ENCODE data around the gene PYY.

Gene PYY

GRCh38 chr17:43995150-43995471, 41.4 kb upstream of the PYY start:
- TF ChIP-seq POLR2AphosphoS5 (IDR thresholded peaks at IDR 0.05; ENCODE audit: low read depth, low read length) (no peak), REST (IDR thresholded peaks at IDR 0.05; ENCODE audit: insufficient read depth in 1 of 2, low read depth in 2 of 2, low read length in 2 of 2) (no peak)

- TF ChIP-seq POLR2AphosphoS5 (IDR thresholded peaks at IDR 0.05; ENCODE audit: low read depth, low read length) (no peak), SIN3A (IDR thresholded peaks at IDR 0.05; ENCODE audit: borderline replicate concordance, insufficient read depth, low read length) (no peak), REST (IDR thresholded peaks at IDR 0.05; ENCODE audit: insufficient read depth in 1 of 2, low read depth in 2 of 2, low read length in 2 of 2) (no peak), FOXP2 (optimal IDR thresholded peaks at IDR 0.05; ENCODE audit: borderline replicate concordance, extremely low read depth, extremely low read length, insufficient read depth) (no peak), TAF1 (IDR thresholded peaks at IDR 0.05; ENCODE audit: borderline replicate concordance, insufficient read depth, low read length) (no peak)
Measured at GRCh38 chr17:43994272-43995149, 40.8 kb upstream of the PYY start.

GRCh38 chr17:43992641-43993040, 38.9 kb upstream of the PYY start:
- no peak for TF ChIP-seq FOXP2 (optimal IDR thresholded peaks at IDR 0.05; ENCODE audit: borderline replicate concordance, extremely low read depth, extremely low read length, insufficient read depth)
- no peak for TF ChIP-seq SIN3A (IDR thresholded peaks at IDR 0.05; ENCODE audit: borderline replicate concordance, insufficient read depth, low read length)
- TF ChIP-seq POLR2AphosphoS5 (IDR thresholded peaks at IDR 0.05; ENCODE audit: low read depth, low read length), result no peak
- no peak for TF ChIP-seq REST (IDR thresholded peaks at IDR 0.05; ENCODE audit: insufficient read depth in 1 of 2, low read depth in 2 of 2, low read length in 2 of 2)
- TF ChIP-seq TAF1 (IDR thresholded peaks at IDR 0.05; ENCODE audit: borderline replicate concordance, insufficient read depth, low read length), result no peak

GRCh38 chr17:43988301-43988700, 34.6 kb upstream of the PYY start:
- TF ChIP-seq SIN3A (IDR thresholded peaks at IDR 0.05; ENCODE audit: borderline replicate concordance, insufficient read depth, low read length) (no peak), REST (IDR thresholded peaks at IDR 0.05; ENCODE audit: insufficient read depth in 1 of 2, low read depth in 2 of 2, low read length in 2 of 2) (no peak), POLR2AphosphoS5 (IDR thresholded peaks at IDR 0.05; ENCODE audit: low read depth, low read length) (no peak), TAF1 (IDR thresholded peaks at IDR 0.05; ENCODE audit: borderline replicate concordance, insufficient read depth, low read length) (no peak), FOXP2 (optimal IDR thresholded peaks at IDR 0.05; ENCODE audit: borderline replicate concordance, extremely low read depth, extremely low read length, insufficient read depth) (no peak)
